ENCODE data around the gene BASP1. TPM values are rescaled to one million over a fixed set of nuclear protein-coding genes. Genes with fewer than 3 reads are reported as not detected.

BASP1 gene
- total and polyA plus RNA-seq, 2 experiments from 2014 or later, result 87.5 to 114 TPM

- H3K9me3 Mint-ChIP-seq, result peaks cover 4% of the 10 kb centered on the region; the same call in 2 of the 3 replicates
- H3K4me2 ChIP-seq, result no peak overlapping the region
- no peak overlapping the region; the same call in 1 of the 2 replicates for H2AFZ ChIP-seq
- H3K27ac ChIP-seq (ENCODE audit: low read depth), result no peak overlapping the region
- H3K36me3 ChIP-seq (ENCODE audit: insufficient read depth), result no peaks in the 10 kb centered on the region
- peaks cover 13% of the 10 kb centered on the region for H3K4me1 ChIP-seq (ENCODE audit: insufficient read depth)
- no peak overlapping the region for H3K4me3 Mint-ChIP-seq
- TF ChIP-seq CTCF (conservative IDR thresholded peaks at IDR 0.05; ENCODE audit: low read depth in 2 of 2), result peak; percentile 93 to 99
- TF ChIP-seq NANOG (IDR thresholded peaks at IDR 0.05; ENCODE audit: borderline replicate concordance), result no peak
- TF ChIP-seq STAT1 (IDR thresholded peaks at IDR 0.05; ENCODE audit: unreplicated experiment), result no peak
- no peak for TF ChIP-seq REST (IDR thresholded peaks at IDR 0.05; ENCODE audit: unreplicated experiment)
- TF ChIP-seq ZNF331 (CRISPR knock-in tag; IDR thresholded peaks at IDR 0.05; ENCODE audit: low read depth), result no peak
- H3K27ac Mint-ChIP-seq, result no peak overlapping the region
- peaks cover 14% of the 10 kb centered on the region; the same call in 2 of the 3 replicates for H3K4me1 Mint-ChIP-seq
- peak; percentile 95 for DNase-seq (ENCODE audit: low spot score)
- H3K27me3 Mint-ChIP-seq (ENCODE audit: insufficient read depth, low read depth, poor library complexity), result no peaks in the 10 kb centered on the region
- no peak overlapping the region for H3K4me3 ChIP-seq
- H3F3A ChIP-seq (replicated peaks; ENCODE audit: low read depth), result no peaks in the 10 kb centered on the region
- H3K27me3 ChIP-seq (ENCODE audit: insufficient read depth), result no peaks in the 10 kb centered on the region
- ATAC-seq, result peak; percentile 86
- H3K36me3 Mint-ChIP-seq (ENCODE audit: low read depth), result peaks cover 4% of the 10 kb centered on the region; the same call in 2 of the 3 replicates
- H3K9me2 ChIP-seq (ENCODE audit: insufficient read depth), result no peaks in the 10 kb centered on the region
- H4K20me1 ChIP-seq (replicated peaks; ENCODE audit: insufficient read depth), result no peaks in the 10 kb centered on the region
- H3K79me2 ChIP-seq (replicated peaks; ENCODE audit: insufficient read depth), result no peaks in the 10 kb centered on the region
Observed at GRCh38 chr5:17189381-17190036, 27.9 kb upstream of the BASP1 start.

GRCh38 chr5:17190242-17190778 lies 27.1 kb upstream of the BASP1 start:
- Mint-ChIP-seq H3K36me3 (ENCODE audit: low read depth) (peaks cover 4% of the 10 kb centered on the region; the same call in 2 of the 3 replicates), H3K9me3 (peaks cover 4% of the 10 kb centered on the region; the same call in 2 of the 3 replicates), H3K27me3 (ENCODE audit: insufficient read depth, low read depth, poor library complexity) (no peaks in the 10 kb centered on the region), H3K4me1 (peaks cover 14% of the 10 kb centered on the region; the same call in 2 of the 3 replicates), H3K4me3 (no peak overlapping the region), H3K27ac (peak overlapping the region; percentile 64)
- H3F3A ChIP-seq (replicated peaks; ENCODE audit: low read depth), result no peaks in the 10 kb centered on the region
- no peaks in the 10 kb centered on the region for H4K20me1 ChIP-seq (replicated peaks; ENCODE audit: insufficient read depth)
- H3K9me2 ChIP-seq (ENCODE audit: insufficient read depth), result no peaks in the 10 kb centered on the region
- no peak overlapping the region for H3K4me2 ChIP-seq
- H3K4me1 ChIP-seq (ENCODE audit: insufficient read depth), result peaks cover 13% of the 10 kb centered on the region
- no peak overlapping the region for H3K27ac ChIP-seq (ENCODE audit: low read depth)
- DNase-seq (ENCODE audit: low spot score), result peak; percentile 80
- no peaks in the 10 kb centered on the region for H3K36me3 ChIP-seq (ENCODE audit: insufficient read depth)
- no peak overlapping the region for H3K4me3 ChIP-seq
- H2AFZ ChIP-seq, result no peak overlapping the region; the same call in 1 of the 2 replicates
- no peaks in the 10 kb centered on the region for H3K79me2 ChIP-seq (replicated peaks; ENCODE audit: insufficient read depth)
- H3K27me3 ChIP-seq (ENCODE audit: insufficient read depth), result no peaks in the 10 kb centered on the region
- ATAC-seq, result peak; percentile 60
- TF ChIP-seq ZNF462 (CRISPR knock-in tag; IDR thresholded peaks at IDR 0.05), result no peak

Data from GM23338 (cell line).